Chondrocyte (in vitro differentiated cells): Measurements from ENCODE around the gene SKP1. TPM values are rescaled to one million over a fixed set of nuclear protein-coding genes. Genes with fewer than 3 reads are reported as not detected.

Experiments
- DNase-seq: peaks from one replicate; pipeline ENCODE4 v3.0.0; 2021; ENCODE audit warnings: mixed read lengths, low spot score
- H3K27ac Mint-ChIP-seq: one replicate; pipeline ENCODE4 v1.8.0; 2021; ENCODE audit warnings: mild to moderate bottlenecking, moderate library complexity, mixed read lengths; ENCODE audit not compliant: unreplicated experiment
- H3K27me3 Mint-ChIP-seq: 2 replicates; pipeline ENCODE4 v1.8.0; 2021; ENCODE audit warnings: low read depth, mixed read lengths
- H3K36me3 Mint-ChIP-seq: 2 replicates; pipeline ENCODE4 v1.8.0; 2021; ENCODE audit warnings: low read depth, mixed read lengths
- H3K4me1 Mint-ChIP-seq: 2 replicates; pipeline ENCODE4 v1.8.0; 2021; ENCODE audit warnings: low read depth, mild to moderate bottlenecking, mixed read lengths
- H3K4me3 Mint-ChIP-seq: one replicate; pipeline ENCODE4 v1.8.0; 2021; ENCODE audit warnings: mild to moderate bottlenecking, moderate library complexity, mixed read lengths; ENCODE audit not compliant: unreplicated experiment
- H3K9me3 Mint-ChIP-seq: 2 replicates; pipeline ENCODE4 v1.8.0; 2021; ENCODE audit warnings: low read depth, mixed read lengths
- CTCF ChIP-seq: fragments of 200-600 bp; sonication (generic); IDR thresholded peaks from 2 replicates; pipeline ENCODE4 v1.5.0; 2021; ENCODE audit warnings: antibody characterized with exemption, mild to moderate bottlenecking, moderate library complexity
- total RNA-seq: library from RNA; stranded (reverse); gene quantifications from 3 replicates; pipeline ENCODE4 v1.2.1, GENCODE V29; 2021

Gene SKP1
- total RNA-seq, 1 donor from 2014 or later = 256 TPM

- TF ChIP-seq CTCF = no peak
- H3K9me3 Mint-ChIP-seq = no peaks in the 10 kb centered on the region
- no peak overlapping the region for H3K27ac Mint-ChIP-seq
- H3K36me3 Mint-ChIP-seq = peaks cover 11% of the 10 kb centered on the region
- H3K27me3 Mint-ChIP-seq = no peaks in the 10 kb centered on the region
- DNase-seq = peak; percentile 80
- H3K4me3 Mint-ChIP-seq = no peak overlapping the region
- peaks cover 12% of the 10 kb centered on the region for H3K4me1 Mint-ChIP-seq
Observed at GRCh38 chr5:134131578-134132350, 45.0 kb downstream of the SKP1 start.

GRCh38 chr5:134131165-134131564 lies 45.6 kb downstream of the SKP1 start:
- H3K27me3 Mint-ChIP-seq = no peaks in the 10 kb centered on the region
- no peak for TF ChIP-seq CTCF
- H3K9me3 Mint-ChIP-seq = no peaks in the 10 kb centered on the region
- no peak overlapping the region for H3K27ac Mint-ChIP-seq
- H3K4me1 Mint-ChIP-seq = peaks cover 14% of the 10 kb centered on the region
- peaks cover 11% of the 10 kb centered on the region for H3K36me3 Mint-ChIP-seq
- peak; percentile 48 for DNase-seq
- no peak overlapping the region for H3K4me3 Mint-ChIP-seq

- Mint-ChIP-seq H3K4me1 (peaks cover 22% of the 10 kb centered on the region), H3K4me3 (no peak overlapping the region), H3K27me3 (no peaks in the 10 kb centered on the region), H3K9me3 (no peaks in the 10 kb centered on the region), H3K36me3 (peaks cover 5% of the 10 kb centered on the region), H3K27ac (no peak overlapping the region)
- peak; percentile 47 for DNase-seq
- no peak for TF ChIP-seq CTCF
Observed at GRCh38 chr5:134130239-134130945, 46.4 kb downstream of the SKP1 start.

- Mint-ChIP-seq H3K9me3 (no peaks in the 10 kb centered on the region), H3K27ac (no peak overlapping the region), H3K27me3 (no peaks in the 10 kb centered on the region), H3K4me3 (no peak overlapping the region), H3K4me1 (peaks cover 30% of the 10 kb centered on the region), H3K36me3 (peaks cover 3% of the 10 kb centered on the region)
- no peak for TF ChIP-seq CTCF
- DNase-seq = peak; percentile 72
Observed at GRCh38 chr5:134129411-134130238, 47.1 kb downstream of the SKP1 start.

GRCh38 chr5:134128648-134128995 lies 48.1 kb downstream of the SKP1 start:
- H3K9me3 Mint-ChIP-seq = no peaks in the 10 kb centered on the region
- peaks cover 3% of the 10 kb centered on the region for H3K36me3 Mint-ChIP-seq
- TF ChIP-seq CTCF = no peak
- DNase-seq = peak; percentile 34
- peaks cover 31% of the 10 kb centered on the region for H3K4me1 Mint-ChIP-seq
- no peak overlapping the region for H3K4me3 Mint-ChIP-seq
- H3K27ac Mint-ChIP-seq = no peak overlapping the region
- H3K27me3 Mint-ChIP-seq = no peaks in the 10 kb centered on the region
